Liver (tissue), 3 donors: ENCODE data around the gene EVPL.

Source experiments
- ATF3 ChIP-seq: IDR thresholded peaks from 2 replicates; pipeline ENCODE4 v1.6.1; 2016; ENCODE audit warnings: antibody characterized with exemption
- CTCF ChIP-seq: fragments of 150-350 bp; IDR thresholded peaks from 2 replicates; pipeline ENCODE4 v1.5.1; 2017; ENCODE audit warnings: improper control_type of control experiment, low read depth, low read length; ENCODE audit not compliant: missing input control
- FOXA1 ChIP-seq: IDR thresholded peaks from 2 replicates; pipeline ENCODE4 v1.6.1; 2016; ENCODE audit warnings: antibody characterized with exemption
- GABPA ChIP-seq, 2 donors: IDR thresholded peaks in 1 of 2; conservative IDR thresholded peaks in 1 of 2; 2 replicates each; pipeline ENCODE4 v1.6.1; 2016; ENCODE audit warnings: antibody characterized with exemption in 2 of 2, mild to moderate bottlenecking in 1 of 2, moderate library complexity in 1 of 2
- MAX ChIP-seq: IDR thresholded peaks from 2 replicates; pipeline ENCODE4 v1.6.1; 2016; ENCODE audit warnings: antibody characterized with exemption
- RAD21 ChIP-seq, 2 donors: IDR thresholded peaks; 2 replicates each; pipeline ENCODE4 v1.6.1; 2016; ENCODE audit warnings: antibody characterized with exemption in 2 of 2, mild to moderate bottlenecking in 2 of 2
- REST ChIP-seq: IDR thresholded peaks from 2 replicates; pipeline ENCODE4 v1.6.1; 2016; ENCODE audit warnings: antibody characterized with exemption, mild to moderate bottlenecking
- SP1 ChIP-seq: IDR thresholded peaks from 2 replicates; pipeline ENCODE4 v1.6.1; 2018; ENCODE audit warnings: antibody characterized with exemption, mild to moderate bottlenecking
- TAF1 ChIP-seq: conservative IDR thresholded peaks from 2 replicates; pipeline ENCODE4 v1.6.1; 2016; ENCODE audit warnings: antibody characterized with exemption, mild to moderate bottlenecking
- YY1 ChIP-seq: IDR thresholded peaks from 2 replicates; pipeline ENCODE4 v1.6.1; 2016; ENCODE audit warnings: antibody characterized with exemption, mild to moderate bottlenecking
- donor health status: healthy.
- donor health status: healthy.

- TF ChIP-seq CTCF (no peak), TAF1 (no peak), FOXA1 (no peak), RAD21 (IDR thresholded peaks at IDR 0.05) (no peak), MAX (no peak), SP1 (no peak), REST (no peak), GABPA (IDR thresholded peaks at IDR 0.05 in 1 of 2, conservative IDR thresholded peaks at IDR 0.05 in 1 of 2) (no peak), YY1 (no peak), ATF3 (no peak)
Measured at GRCh38 chr17:76032780-76033108, 5.6 kb upstream of the EVPL start.
